BJ (cell line): ENCODE data around the gene FOSL2. TPM values are rescaled to one million over a fixed set of nuclear protein-coding genes. Genes with fewer than 3 reads are reported as not detected.

Source experiments
- CTCF ChIA-PET: fragments of 350-600 bp; formaldehyde crosslinking; extraction: SDS; loops from one replicate; lab custom pipeline; 2021; ENCODE audit warnings: antibody characterized with exemption, inconsistent platforms; lab: Yijun Ruan, JAX
- POLR2A ChIA-PET: fragments of 300-600 bp; sonication (Branson Sonifier 250); formaldehyde crosslinking; extraction: SDS; loops from one replicate; lab custom pipeline; 2021; ENCODE audit warnings: antibody characterized with exemption; lab: Charles Lee
- DNase-seq: peaks from one replicate; pipeline ENCODE4 v3.0.0-alpha.2; 2011; ENCODE audit warnings: low read depth
- H3K27me3 ChIP-seq: 2 replicates; pipeline ENCODE4 v1.6.0; 2011; ENCODE audit warnings: low read length; ENCODE audit not compliant: control insufficient read depth, insufficient read depth
- H3K36me3 ChIP-seq: 2 replicates; pipeline ENCODE4 v1.5.1; 2011; ENCODE audit warnings: low read length; ENCODE audit not compliant: control insufficient read depth, insufficient read depth
- H3K4me3 ChIP-seq: 2 replicates; pipeline ENCODE4 v1.5.1; 2011; ENCODE audit warnings: low read depth, mild to moderate bottlenecking, control low read depth, low read length
- CTCF ChIP-seq: IDR thresholded peaks from 2 replicates; pipeline ENCODE4 v1.5.1; 2011; ENCODE audit warnings: low read depth, mild to moderate bottlenecking, control low read depth, inconsistent platforms, low read length, moderate library complexity; ENCODE audit not compliant: insufficient read depth
- polyA plus RNA-seq: library from polyadenylated mRNA; depleted of rRNA; stranded (reverse); fragments of >200 nt; gene quantifications from 2 replicates; pipeline ENCODE4 v1.2.3, GENCODE V29; 2011

The FOSL2 gene
- polyA plus RNA-seq, 1 experiment, result 52.5 TPM

DNA sequence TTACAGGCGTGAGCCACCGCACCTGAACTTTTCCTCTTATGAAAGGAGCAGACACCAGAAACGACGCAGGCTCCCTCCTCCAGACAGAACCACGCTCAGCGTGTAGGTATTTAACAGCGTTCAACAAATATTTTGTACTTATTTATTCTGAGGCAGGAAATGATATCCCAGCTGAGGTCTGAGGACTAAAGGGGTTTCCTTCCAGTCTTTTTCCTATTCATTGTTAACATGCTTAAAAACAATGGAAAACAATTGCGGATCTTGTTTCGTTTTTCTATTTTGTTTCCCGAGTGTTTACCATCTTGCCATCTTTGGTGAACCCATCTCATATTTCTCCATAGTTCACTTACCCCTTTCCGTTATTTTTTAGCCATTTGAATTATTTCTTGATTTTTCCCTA is 43.7 kb upstream of the FOSL2 start:
- Histone ChIP-seq H3K4me3 (no peak overlapping the region), H3K27me3 (no peaks in the 10 kb centered on the region), H3K36me3 (no peaks in the 10 kb centered on the region)
- ChIA-PET CTCF (interaction anchor here (1.6 kb wide), 1 partner anchor 21 kb away, joined by 3 read pairs; no protein-coding TSS in a partner anchor), POLR2A (no interaction called here)
- DNase-seq, result no peak
- no peak for TF ChIP-seq CTCF

DNA sequence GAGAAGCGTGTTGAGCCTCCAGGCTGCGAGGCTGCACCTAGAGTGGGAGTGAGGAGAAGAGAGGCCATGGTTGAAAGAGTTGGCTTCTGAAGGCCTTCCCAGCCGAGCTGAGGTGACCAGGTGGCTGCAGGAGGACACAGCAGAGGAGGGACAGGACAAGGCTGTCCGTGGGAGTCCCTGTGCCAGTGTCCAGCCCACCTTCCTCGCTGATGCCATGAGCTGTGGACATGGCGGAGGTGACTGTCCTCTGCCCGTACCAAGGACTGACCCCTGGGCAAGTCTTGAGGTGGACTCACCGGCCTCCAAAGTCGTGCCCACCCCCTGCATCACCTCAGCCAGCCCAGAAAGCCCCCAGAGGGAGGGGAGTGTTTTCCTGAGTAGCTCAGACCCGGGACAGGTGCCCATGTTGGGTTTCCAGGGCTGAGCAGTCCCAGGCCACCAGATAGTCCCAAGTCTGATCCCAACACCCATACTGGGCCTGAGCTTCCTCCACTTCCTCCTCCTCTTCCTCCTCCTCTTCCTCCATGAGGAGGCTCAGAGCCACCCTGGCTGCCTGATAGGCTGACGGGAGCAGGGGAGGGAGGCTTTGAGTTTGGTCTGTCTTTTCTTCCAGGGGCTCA is 43.0 kb upstream of the FOSL2 start:
- POLR2A ChIA-PET, result interaction anchor here (0.5 to 0.6 kb wide), 2 partner anchors 406 to 456 kb away, joined by 3 to 15 read pairs; no protein-coding TSS in a partner anchor
- Histone ChIP-seq H3K4me3 (no peak overlapping the region), H3K36me3 (no peaks in the 10 kb centered on the region), H3K27me3 (no peaks in the 10 kb centered on the region)
- no peak for TF ChIP-seq CTCF
- no peak for DNase-seq
- CTCF ChIA-PET, result interaction anchor here (0.6 to 1.6 kb wide), 4 partner anchors 9 to 73 kb away, joined by 3 to 4 read pairs (median 4); no protein-coding TSS in a partner anchor

GRCh38 chr2:28350196-28350595 is 42.5 kb upstream of the FOSL2 start:
- Histone ChIP-seq H3K36me3 (no peaks in the 10 kb centered on the region), H3K27me3 (no peaks in the 10 kb centered on the region), H3K4me3 (no peak overlapping the region)
- ChIA-PET CTCF (interaction anchor here (0.6 to 1.3 kb wide), 2 partner anchors 10 to 74 kb away, joined by 4 read pairs; no protein-coding TSS in a partner anchor), POLR2A (interaction anchor here (0.6 kb wide), 1 partner anchor 405 kb away, joined by 3 read pairs; no protein-coding TSS in a partner anchor)
- TF ChIP-seq CTCF, result no peak
- DNase-seq, result no peak

GRCh38 chr2:28350791-28351285 is 41.8 kb upstream of the FOSL2 start:
- CTCF ChIA-PET, result interaction anchor here (1.3 kb wide), 1 partner anchor 10 kb away, joined by 4 read pairs; no protein-coding TSS in a partner anchor
- POLR2A ChIA-PET, result no interaction called here
- H3K27me3 ChIP-seq, result no peaks in the 10 kb centered on the region
- DNase-seq, result no peak
- H3K4me3 ChIP-seq, result no peak overlapping the region
- H3K36me3 ChIP-seq, result no peaks in the 10 kb centered on the region
- TF ChIP-seq CTCF, result no peak

DNA sequence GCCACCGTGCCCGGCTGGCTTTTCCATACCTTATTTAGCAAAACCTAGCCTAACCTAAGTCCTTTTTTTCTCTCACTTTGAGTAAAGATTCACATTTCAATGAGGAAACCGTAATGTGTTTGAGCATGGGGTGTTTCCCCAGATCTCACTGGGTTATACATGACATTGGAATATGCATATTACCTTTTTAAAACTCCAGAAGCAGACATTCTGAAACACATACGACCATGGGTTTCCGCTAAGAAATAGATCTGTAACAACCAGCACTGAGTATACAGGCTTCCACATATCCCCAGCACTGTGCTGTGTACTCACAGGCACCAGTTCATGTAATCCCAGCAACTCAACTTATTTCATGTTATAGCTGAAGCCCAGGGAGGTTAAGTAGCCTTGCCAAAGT is 41.0 kb upstream of the FOSL2 start:
- TF ChIP-seq CTCF, result no peak
- ChIA-PET POLR2A (no interaction called here), CTCF (interaction anchor here (1.2 to 1.4 kb wide), 2 partner anchors 10 to 14 kb away, joined by 3 to 5 read pairs; no protein-coding TSS in a partner anchor)
- Histone ChIP-seq H3K36me3 (no peaks in the 10 kb centered on the region), H3K4me3 (no peak overlapping the region), H3K27me3 (no peaks in the 10 kb centered on the region)
- no peak for DNase-seq
